ENCODE measurements around the gene MRPL1.

MRPL1 gene

DNA sequence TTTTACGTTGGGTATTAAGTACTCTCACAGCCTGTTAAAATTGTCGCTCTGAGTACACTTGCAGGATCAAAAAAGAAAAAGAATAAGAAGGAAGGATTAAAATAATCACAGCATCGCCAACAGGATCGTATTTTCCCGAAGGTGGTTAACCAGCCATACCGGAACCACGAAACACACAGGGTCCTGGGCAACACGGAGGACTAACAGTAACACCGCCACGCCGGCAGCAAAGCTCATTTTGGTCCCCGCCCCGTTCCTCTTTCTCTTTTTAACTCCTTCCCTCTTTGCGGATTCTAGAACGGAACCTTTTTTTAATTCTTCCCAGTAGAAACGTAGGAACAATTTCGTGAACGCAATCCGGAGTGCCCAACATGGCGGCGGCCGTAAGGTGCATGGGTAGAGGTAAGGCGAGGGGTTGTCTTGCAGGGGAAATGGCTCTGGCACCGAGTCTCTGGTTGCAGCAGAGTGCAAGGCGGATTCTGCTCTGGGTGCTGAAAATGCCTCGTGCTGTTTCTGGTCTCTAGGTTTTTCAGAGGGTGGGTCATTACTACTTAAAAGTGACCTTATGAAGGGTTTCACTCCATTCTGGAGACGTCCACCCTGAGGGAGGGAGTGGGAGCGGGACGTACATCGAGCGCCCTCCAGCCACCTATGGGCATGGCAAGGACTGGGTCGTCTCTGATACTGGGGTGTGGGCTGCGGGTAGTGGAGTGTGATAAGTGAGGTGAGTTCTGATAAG, at the start of gene MRPL1:
MRPL1 (plus strand) TSS at position 353 of the 739 bp plus-strand sequence; CDS start at position 372, 19 bp downstream.
- peak; percentile 89 to 91 for DNase-seq (ENCODE audit: low read depth in 2 of 2)

DNA sequence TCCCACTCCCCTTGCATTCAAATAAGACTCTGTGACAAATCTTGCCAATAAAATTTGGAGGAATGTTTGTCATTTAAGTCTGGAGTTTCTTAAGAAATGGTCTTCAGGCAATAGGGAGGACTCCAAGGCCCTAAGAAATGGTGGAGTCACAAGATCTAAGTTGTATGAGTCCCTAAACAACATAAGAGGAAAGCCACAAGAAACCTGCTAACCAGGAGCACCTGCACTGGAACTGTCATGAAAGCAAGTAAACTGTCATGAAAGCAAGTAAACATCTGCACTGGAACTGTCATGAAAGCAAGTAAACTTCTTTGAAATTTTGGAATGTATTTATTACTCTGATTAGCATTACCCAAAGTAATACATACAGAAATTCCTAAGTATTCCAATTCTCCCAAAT, 47.0 kb upstream of the MRPL1 start:
- DNase-seq (ENCODE audit: low read depth in 2 of 2), result no peak

DNA sequence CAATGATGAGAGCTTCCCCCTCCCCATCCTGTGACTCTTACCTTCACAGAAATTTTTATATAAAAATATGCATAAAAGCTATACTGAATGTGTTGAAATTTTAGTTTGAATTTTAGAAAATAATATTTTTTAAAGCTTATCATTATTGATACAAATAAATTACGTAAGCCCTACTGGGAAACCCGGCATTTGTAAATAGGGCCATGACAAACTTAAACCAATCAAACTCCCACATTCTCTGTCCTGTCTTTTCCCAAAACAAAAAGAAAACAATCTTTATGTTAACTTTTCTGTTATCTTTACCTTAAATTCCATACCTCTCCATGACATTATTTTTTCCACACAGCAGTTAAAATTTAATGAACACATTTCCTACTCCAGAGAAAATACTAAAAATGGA, 46.1 kb upstream of the MRPL1 start:
- no peak for DNase-seq (ENCODE audit: low read depth in 2 of 2)

DNA sequence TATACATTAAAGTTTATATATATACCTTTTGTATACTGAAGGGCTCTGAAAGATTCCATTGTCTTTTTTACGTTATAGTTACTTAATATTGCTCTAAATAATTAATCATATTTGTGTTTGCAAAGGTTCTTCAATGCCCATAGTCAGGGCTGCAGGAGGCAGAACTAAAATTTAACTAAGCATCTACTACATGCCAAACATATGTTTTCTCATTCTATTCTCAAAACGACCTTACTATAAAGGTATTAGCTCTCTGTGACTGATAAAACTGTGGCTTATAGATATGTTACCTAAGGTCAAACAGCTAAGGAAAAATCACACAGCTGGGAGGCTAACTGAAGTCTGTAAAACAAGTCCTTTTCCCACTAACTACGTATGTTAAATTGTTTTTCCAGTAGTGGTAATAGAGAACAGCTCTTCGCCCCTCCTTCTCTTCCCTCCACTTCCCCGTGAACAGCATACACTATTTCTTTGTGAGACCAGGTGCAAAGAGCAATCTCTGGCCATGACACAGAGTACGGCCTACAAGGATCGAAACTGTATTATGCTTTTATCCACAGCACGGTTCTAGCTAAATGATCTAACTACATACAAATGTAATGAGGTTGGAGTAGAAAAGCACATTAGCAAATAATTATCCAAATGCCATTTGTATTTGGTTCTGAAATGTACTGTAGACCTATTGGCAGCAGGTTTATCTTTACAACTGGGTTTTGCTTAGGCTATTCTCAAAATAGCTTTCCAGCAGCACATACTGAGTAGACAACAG, 45.1 kb upstream of the MRPL1 start:
- DNase-seq (ENCODE audit: low read depth in 2 of 2), result no peak

DNA sequence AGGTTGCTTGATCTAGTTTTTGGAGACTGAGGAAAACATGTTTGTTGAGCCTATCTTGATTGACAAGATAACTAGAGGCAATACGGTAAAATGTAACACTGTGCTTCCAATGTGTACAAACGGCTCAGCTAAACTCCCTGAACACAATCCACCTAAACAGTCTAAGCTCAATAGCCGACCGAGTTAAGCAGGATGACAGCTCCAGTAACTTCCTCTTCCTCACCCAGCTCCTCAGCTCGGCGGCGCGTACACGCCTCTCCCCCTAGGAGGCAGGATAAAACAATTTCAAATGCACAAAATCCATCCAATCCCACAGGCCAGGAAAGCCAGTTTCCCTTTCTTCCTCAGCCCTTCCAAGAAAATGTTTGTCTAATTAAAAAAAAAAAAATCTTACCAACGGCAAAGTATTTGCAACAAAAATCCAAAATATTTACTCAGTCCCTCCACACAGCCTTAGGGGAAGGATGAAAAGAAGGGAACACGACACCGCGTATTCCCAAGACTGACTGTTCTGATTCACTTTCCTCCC, 44.5 kb upstream of the MRPL1 start:
- DNase-seq (ENCODE audit: low read depth in 2 of 2), result peak; percentile 33 to 41

DNA sequence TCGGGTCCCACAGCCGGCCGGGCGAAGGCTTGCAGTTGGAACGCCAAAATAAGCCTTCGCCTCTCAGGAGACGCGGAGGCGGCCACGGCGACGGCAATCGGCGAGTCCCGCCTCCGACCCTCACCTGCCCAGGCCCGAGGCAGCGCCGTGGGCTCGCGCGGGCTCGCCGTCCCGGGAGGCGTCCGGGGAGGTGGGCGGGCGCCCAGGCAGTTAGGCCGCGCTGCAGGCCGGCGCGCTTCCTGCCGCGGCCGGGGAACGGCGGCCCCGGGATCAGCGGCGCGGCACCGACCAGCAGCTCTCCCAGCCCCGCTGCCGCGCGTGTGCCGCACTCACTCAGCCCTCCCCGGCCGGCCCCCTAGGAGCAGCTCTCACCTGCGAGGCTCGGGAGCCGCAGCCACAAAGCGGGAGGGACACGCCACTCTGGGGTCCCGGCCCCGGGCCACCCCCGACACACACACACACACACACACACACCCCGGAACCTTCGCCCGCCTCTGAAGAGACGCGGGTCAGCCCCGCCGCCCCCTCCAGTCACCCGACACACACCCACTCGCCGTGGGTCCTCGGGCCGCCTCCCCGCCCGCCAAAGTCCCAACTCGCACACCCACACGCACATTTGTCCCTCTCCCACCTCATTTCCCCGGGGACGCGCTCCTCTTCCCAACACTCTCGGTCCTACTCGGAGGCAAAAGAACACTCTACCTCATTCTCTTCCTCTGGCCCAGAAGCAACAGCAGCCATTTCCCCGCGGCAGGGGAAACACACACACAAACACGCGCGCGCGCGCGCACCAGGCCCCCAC, 43.8 kb upstream of the MRPL1 start, which contains the start of gene CNOT6L:
CNOT6L (minus strand) TSS at position 767 of the 802 bp plus-strand sequence; CDS start at position 707, 60 bp downstream.
- DNase-seq (ENCODE audit: low read depth in 2 of 2), result peak in 1 of 2 experiments; percentile 19

DNA sequence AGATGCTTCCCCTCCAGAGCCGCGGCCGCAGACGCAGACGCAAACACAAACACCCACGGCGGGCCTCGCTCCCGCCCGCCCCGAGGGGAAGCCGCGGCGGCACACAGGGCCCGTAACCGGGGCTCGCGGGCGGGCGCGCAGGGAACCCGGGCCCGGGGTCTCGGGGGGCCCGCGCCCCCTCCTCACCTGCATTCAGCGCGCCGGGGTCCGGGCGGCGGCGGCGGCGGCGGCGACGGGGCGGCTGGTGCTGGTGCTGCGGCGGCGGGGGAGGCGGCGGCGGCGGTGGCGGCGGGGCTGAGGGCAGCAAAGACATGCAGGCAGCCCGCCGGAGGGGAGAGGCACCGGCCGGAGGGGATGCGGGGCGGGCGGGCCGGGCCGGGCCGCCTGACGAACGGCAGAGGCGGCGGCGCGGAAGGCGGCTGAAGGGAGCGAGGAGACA, 43.2 kb upstream of the MRPL1 start:
- no peak for DNase-seq (ENCODE audit: low read depth in 2 of 2)

DNA sequence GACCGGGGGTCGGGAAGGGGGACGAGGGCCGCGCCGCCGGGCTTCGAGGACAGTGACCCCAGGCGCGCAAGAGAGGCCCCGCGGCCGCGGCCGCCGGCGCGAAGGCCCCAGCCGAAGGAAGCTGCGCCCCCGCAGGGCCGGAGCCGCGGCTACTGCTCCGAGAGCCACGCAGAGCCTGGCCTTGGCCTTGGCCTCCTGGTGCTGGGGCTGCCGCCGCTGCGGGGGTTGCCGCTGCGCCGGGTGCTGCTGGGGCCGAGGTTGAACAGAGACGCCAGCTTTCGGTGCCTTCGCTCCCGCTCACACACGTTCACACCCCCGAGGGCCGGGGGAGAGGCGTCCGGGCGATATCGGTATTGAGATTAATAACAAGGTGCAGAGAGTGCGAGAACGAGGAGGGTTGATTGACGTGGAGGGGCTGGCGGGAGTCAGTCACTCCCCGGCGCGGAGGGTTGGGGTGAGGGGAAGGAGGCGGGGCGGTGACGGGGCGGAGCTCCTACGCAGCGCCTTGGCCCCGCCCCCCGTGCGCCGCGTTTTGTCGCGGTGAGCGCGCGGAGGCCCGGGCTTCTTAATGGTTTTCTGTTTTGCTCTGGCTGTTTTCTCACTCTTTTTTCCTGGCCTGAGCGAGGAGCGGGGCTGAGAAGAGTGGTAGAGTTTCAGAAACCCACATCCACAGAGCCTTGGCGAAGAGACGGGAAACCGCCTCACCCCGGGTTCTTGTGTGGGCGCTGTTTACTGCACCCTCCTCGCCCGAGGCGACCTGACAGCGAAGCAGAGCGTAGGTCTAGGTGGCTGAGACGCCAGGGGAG, 42.6 kb upstream of the MRPL1 start:
- DNase-seq (ENCODE audit: low read depth in 2 of 2), result peak; percentile 47 to 48

DNA sequence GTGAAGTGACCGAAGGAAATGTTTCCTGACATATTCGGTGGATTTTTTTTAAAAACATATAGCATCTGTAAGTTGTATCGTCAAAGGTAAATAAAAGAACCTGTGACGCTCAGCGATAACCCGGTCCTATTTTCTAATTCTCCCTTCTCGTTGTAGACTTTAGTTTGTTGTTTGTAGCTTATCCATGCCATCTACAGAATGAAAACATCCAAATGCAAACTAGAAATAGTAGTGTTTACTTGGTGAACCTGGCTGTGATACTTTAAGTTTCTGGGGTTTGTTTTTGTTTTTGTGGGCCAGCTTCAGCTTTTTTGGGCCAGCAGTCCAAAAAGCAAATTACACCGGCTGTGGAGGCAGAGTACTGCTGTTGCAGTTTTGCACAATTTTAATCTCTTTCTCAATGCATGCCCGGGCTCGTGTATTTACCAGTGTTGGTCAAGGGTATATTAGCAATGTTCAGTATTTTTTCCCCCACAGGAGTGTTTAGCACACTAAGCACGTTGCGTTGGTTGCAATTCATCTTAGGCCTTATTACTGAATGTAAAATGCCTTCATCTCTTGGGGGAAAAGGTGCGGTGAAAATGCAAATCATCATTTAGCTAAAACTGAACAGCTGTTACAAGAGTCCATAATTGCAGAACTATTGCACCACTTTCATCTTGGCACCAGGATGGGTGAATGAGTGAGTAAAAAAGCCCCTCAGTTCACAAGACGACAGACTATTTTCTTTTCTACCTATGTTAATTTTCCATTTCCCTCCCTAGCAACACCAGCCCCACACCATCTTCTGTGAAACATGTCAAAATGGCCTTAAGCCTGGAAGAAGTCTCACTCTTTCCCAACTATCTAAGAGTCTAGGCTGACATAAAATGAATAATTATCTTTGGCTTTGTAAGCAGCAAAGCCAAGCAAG, 41.7 kb upstream of the MRPL1 start:
- DNase-seq (ENCODE audit: low read depth in 2 of 2), result no peak

DNA sequence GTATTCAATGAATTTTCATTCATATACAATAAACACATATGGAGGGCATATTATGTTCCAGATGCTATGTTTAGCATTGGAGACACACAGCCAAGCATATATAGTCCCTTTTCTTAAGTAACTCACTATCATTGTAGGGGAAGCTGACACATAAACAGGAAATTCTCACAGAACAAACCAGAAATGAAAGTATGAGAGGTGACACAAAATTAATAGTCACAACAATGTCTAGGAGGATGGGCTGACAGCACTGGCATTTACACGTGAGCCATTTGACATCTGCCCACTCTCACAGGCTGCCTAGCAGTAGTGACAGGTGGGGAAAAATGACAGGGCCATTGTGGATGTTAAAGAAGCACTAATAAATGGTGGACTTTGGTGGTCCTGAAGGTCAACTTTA, 40.9 kb upstream of the MRPL1 start:
- no peak for DNase-seq (ENCODE audit: low read depth in 2 of 2)

DNA sequence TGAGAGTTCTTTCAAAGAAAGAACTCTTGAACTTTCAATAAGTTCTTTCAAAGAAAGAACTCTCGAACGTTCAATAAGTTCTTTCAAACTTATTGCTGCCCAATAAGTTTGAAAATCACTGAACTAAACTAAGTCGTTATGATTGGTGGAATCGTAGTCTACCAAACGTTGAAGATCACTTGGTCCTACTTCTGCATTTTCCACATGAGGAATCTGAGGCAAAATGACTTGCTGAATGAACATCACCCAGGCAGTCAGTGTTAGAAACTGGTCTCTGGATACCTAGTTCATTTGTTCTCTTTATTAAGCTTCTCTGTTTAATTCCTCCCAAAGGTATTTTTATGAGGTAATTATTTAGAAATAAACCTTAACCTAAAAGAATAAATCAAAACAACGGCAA, 36.4 kb upstream of the MRPL1 start:
- no peak for DNase-seq (ENCODE audit: low read depth in 2 of 2)

DNA sequence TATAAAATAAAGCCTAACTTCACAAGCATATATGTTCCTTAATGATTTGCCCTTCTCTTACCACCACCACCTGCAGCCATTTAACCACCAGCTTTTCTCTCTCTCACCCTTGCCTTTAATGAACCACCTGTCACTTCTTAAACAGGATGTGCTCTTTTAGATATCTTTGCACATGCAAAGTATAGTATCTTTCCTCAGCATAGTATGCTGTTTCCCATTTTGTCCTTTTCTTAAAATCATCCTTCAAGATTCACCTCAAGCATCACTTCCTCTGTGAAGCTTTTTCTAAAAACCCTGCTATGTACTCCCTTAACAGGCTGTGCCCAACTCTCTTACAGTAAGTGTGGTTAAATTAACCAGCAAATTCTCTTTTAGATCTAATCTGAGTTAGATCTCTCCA, 35.3 kb upstream of the MRPL1 start:
- DNase-seq (ENCODE audit: low read depth in 2 of 2), result no peak

DNA sequence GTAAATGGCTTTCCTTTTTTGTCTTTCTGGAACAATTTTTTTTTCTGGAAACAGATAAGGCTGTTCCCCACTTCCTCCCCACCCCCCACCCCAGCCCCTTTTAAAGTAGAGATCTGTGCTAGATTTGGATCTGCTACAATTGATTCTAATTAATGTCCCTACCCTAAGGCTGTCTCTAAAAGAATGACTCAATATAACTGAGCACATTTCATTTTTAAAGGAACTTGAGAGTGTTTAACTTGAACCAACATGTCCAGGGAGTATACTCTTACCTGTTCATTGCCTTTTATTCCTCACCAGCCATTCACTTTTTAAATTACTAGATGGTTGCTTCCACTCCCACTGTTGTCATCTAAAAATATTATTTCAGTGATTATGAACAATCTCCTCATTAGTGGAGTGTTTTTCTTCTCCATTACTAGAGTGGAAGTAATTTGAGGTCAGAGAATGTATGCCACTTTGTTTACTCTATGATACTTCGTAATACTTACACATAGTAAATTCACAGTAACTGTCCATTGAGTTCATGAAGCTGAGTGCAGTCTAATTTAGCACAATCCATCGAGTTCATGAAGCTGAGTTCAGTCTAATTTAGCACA, 29.4 kb upstream of the MRPL1 start:
- no peak for DNase-seq (ENCODE audit: low read depth in 2 of 2)

DNA sequence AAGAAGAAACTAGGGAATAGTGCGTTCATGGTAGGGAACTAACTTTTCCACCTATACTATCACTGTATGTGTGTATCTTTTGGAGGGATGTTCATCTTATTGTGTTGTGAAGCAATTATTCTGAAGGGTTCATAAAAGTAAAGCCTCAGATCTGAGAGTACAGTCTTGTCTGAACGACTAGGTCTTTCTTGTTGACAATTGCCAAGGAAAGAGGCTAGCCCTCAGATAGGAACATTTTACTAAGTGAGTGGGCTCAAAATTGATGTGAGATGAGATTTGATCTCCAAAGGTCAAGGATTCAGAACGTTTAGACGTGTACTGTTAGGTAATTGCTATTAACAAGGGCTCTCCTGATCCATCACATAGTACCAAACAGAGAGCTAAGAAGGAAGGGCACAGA, 28.2 kb upstream of the MRPL1 start:
- DNase-seq (ENCODE audit: low read depth in 2 of 2), result no peak

DNA sequence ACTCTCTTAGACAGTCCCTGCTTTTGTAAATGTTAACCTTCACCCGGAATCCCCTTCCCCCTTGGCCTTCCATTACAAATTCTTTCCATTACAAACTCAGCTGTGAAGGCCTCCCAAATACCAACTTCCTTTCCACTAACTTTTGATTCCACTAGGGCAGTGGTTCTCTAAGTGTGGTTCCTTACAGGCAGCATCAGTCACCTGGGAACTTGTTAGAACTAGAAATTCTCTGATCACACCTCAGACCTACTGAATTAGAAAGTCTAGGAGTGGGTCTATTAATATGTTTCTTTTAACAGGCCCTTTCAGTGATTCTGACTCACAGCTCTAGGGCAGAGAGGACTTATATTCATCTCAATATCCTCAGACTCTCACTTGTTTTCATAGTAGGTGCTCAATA, 19.0 kb upstream of the MRPL1 start:
- no peak for DNase-seq (ENCODE audit: low read depth in 2 of 2)

DNA sequence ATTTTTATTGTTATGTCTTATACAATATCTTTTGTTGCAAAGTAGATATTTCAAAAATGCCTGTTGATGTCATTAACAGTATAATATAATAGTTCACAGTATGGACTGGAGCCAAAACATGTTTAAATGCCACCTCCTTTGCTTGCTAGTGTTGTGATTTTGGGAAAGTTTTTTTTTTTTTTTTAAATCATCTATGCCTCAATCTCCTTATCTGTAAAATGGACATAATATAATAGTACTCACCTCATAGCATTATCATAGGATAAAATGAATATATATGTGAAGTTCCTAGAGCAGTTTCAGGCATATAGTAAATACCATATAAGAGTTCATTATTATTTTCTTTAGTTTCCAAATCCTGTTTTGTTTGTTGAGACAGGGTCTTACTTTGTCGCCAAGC, 18.3 kb upstream of the MRPL1 start:
- DNase-seq (ENCODE audit: low read depth in 2 of 2), result no peak

DNA sequence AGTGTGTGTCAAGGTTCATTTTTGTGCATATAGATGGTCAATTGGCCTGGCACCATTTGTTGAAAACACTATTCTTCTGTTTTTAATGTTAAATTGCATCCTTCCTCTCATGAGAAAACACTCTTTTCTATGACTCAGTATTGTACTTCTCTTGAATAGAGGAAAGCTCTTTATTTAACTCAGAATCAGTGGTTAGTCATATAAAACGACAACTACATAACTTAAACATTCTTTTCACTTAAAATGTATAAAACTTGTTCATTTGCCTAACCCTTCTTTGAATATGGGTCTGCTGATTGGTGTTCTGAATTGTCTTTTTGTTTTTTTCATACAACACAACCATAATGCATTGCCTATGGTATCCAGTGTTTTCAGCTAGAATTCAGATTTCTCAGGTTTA, 17.2 kb upstream of the MRPL1 start:
- DNase-seq (ENCODE audit: low read depth in 2 of 2), result no peak

DNA sequence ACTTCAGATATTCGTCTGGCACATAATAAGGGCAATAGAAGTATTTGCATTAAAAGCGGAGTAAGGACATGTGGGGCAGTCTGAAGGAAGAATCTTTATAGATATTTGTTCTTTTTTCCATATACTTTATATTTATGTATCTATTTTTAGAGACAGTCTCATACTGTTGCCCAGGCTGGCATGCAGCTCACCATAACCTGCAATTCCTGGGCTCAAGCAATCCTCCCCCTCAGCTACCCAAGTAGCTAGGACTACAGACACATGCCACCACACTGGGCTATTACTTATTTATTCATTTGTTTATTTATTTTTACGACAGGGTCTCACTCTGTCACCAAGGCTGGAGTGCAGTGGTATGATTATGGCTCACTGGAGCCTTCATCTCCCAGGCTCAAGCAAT, 16.7 kb upstream of the MRPL1 start:
- DNase-seq (ENCODE audit: low read depth in 2 of 2), result no peak

DNA sequence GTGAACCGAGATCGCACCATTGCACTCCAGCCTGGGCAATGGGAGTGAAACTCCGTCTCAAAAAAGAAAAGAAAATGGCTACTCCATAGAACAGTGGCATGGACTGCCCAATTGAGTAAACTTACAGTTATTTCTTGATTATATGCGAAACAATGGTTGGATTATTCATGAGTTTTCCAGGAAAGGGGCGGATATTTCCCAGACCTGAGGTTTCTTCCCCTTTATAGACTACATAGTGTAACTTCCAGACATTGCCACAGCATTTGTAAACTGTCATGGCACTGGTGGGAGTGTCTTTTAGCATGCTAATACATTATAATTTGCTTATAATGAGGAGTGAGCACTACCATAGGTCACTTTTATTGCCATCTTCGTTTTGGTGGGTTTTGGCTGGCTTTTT, 14.1 kb upstream of the MRPL1 start:
- DNase-seq (ENCODE audit: low read depth in 2 of 2), result no peak
